SK-N-MC (cell line): ENCODE data around the gene PTAR1.

ENCODE experiments used
- EZH2 ChIP-seq: fragments of 200-600 bp; sonication (generic); IDR thresholded peaks from one replicate; pipeline ENCODE4 v1.6.1; 2017; ENCODE audit warnings: antibody characterized with exemption
- FOXP2 ChIP-seq: optimal IDR thresholded peaks from 2 replicates; pipeline ENCODE3; 2011; ENCODE audit warnings: mild to moderate bottlenecking, moderate library complexity; ENCODE audit not compliant: insufficient read depth; ENCODE audit errors: extremely low read length, control extremely low read depth
- POLR2AphosphoS5 ChIP-seq: IDR thresholded peaks from 2 replicates; pipeline ENCODE4 v1.6.1; 2012; ENCODE audit warnings: mild to moderate bottlenecking, low read depth, low read length, borderline replicate concordance

DNA sequence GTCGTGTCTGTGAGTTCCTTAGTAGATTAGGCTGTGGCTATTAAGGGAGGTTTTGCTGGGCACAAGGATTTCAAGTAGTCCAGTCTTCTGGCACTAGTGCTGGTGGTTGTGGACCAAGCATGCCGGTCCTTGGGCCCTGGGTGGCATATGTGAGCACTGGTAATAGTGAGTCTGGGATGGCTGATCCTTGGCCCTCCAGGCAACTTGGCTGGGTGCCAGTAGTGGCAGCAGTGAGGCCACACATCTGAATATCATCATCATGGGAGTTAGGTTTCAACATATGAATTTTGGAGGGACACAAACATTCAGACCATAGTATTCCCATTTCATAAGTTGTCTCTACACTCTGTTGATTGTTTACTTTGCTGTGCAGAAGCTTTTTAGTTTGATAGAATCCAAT is 62.3 kb downstream of the PTAR1 start:
- TF ChIP-seq EZH2 (no peak), POLR2AphosphoS5 (no peak), FOXP2 (no peak)
